ENCODE data around the gene ZC2HC1B. TPM values are rescaled to one million over a fixed set of nuclear protein-coding genes. Genes with fewer than 3 reads are reported as not detected.

Gene ZC2HC1B
- total and polyA plus RNA-seq, 9 of the 15 experiments (the other 6 are each of a cell fraction or from before 2014, with no cell fraction given): not detected

DNA sequence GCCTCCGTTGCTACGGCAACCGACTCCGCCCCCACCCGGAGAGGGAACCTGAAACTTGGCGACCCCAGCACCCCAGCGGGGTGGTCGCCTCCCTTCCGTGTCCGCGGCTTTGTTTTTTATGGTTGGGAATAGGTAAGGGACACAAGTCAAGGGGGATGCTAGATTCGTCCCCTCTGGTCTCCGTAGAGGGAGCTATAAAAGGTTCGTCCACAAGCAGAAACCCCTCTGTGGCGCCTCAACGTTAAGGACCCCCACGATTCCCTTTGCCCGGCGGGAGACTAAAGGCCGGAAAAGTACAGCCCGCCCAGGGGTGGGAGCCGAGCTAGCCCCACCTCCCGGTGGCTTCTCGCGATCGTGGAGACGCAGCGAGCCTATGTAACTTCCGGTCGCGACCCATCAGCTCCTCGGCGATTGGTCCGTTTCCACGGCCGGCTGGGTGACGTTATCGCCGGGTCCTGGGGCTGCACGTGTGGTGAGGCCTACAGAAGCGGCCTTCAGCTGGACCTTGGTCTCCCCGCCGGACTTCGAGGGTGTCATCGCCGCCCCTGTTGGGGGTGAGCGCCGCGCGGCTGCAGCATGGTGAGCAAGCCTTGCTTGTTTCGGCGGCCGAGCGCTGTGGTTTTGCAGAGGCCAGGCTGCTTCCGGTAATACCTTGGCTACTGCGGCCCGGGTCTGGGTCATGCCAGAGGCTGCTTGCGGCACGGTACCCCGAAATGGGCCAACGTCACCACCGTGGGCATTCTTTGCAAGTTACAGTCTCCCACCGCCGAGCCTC is 21.2 kb upstream of the ZC2HC1B start, which contains the start of gene LTV1 (continued):
- TF ChIP-seq, protein P1, sequence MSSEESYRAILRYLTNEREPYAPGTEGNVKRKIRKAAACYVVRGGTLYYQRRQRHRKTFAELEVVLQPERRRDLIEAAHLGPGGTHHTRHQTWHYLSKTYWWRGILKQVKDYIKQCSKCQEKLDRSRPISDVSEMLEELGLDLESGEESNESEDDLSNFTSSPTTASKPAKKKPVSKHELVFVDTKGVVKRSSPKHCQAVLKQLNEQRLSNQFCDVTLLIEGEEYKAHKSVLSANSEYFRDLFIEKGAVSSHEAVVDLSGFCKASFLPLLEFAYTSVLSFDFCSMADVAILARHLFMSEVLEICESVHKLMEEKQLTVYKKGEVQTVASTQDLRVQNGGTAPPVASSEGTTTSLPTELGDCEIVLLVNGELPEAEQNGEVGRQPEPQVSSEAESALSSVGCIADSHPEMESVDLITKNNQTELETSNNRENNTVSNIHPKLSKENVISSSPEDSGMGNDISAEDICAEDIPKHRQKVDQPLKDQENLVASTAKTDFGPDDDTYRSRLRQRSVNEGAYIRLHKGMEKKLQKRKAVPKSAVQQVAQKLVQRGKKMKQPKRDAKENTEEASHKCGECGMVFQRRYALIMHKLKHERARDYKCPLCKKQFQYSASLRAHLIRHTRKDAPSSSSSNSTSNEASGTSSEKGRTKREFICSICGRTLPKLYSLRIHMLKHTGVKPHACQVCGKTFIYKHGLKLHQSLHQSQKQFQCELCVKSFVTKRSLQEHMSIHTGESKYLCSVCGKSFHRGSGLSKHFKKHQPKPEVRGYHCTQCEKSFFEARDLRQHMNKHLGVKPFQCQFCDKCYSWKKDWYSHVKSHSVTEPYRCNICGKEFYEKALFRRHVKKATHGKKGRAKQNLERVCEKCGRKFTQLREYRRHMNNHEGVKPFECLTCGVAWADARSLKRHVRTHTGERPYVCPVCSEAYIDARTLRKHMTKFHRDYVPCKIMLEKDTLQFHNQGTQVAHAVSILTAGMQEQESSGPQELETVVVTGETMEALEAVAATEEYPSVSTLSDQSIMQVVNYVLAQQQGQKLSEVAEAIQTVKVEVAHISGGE (CRISPR knock-in tag; IDR thresholded peaks at IDR 0.05): peak in 2 of 3 experiments; percentile 23 to 52; a peak in 2 of 6 replicates
- no peak for TF ChIP-seq CCAR2 (IDR thresholded peaks at IDR 0.05; ENCODE audit: low read depth, low read length)
- peak; percentile 96 for TF ChIP-seq GATAD2B (IDR thresholded peaks at IDR 0.05; ENCODE audit: borderline replicate concordance)
- TF ChIP-seq FIP1L1 (IDR thresholded peaks at IDR 0.05; ENCODE audit: low read depth, low read length, poor library complexity, severe bottlenecking): peak; percentile 92
- peak; percentile 95 for TF ChIP-seq MXI1 (IDR thresholded peaks at IDR 0.05; ENCODE audit: low read depth, low read length)
- TF ChIP-seq FOSL1 (tag; conservative IDR thresholded peaks at IDR 0.05): 0 out of 2 replicates have a peak, but pooled peaks have one; percentile 26
- TF ChIP-seq, protein P2, sequence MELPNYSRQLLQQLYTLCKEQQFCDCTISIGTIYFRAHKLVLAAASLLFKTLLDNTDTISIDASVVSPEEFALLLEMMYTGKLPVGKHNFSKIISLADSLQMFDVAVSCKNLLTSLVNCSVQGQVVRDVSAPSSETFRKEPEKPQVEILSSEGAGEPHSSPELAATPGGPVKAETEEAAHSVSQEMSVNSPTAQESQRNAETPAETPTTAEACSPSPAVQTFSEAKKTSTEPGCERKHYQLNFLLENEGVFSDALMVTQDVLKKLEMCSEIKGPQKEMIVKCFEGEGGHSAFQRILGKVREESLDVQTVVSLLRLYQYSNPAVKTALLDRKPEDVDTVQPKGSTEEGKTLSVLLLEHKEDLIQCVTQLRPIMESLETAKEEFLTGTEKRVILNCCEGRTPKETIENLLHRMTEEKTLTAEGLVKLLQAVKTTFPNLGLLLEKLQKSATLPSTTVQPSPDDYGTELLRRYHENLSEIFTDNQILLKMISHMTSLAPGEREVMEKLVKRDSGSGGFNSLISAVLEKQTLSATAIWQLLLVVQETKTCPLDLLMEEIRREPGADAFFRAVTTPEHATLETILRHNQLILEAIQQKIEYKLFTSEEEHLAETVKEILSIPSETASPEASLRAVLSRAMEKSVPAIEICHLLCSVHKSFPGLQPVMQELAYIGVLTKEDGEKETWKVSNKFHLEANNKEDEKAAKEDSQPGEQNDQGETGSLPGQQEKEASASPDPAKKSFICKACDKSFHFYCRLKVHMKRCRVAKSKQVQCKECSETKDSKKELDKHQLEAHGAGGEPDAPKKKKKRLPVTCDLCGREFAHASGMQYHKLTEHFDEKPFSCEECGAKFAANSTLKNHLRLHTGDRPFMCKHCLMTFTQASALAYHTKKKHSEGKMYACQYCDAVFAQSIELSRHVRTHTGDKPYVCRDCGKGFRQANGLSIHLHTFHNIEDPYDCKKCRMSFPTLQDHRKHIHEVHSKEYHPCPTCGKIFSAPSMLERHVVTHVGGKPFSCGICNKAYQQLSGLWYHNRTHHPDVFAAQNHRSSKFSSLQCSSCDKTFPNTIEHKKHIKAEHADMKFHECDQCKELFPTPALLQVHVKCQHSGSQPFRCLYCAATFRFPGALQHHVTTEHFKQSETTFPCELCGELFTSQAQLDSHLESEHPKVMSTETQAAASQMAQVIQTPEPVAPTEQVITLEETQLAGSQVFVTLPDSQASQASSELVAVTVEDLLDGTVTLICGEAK (IDR thresholded peaks at IDR 0.05): peak; percentile 90
- TF ChIP-seq, protein P2 (CRISPR knock-in tag; IDR thresholded peaks at IDR 0.05): peak; percentile 43; the same call in 1 of the 2 replicates
- peak; percentile 41; the same call in 1 of the 2 replicates for TF ChIP-seq MTA2 (IDR thresholded peaks at IDR 0.05; ENCODE audit: low read depth)
- TF ChIP-seq, protein P3, sequence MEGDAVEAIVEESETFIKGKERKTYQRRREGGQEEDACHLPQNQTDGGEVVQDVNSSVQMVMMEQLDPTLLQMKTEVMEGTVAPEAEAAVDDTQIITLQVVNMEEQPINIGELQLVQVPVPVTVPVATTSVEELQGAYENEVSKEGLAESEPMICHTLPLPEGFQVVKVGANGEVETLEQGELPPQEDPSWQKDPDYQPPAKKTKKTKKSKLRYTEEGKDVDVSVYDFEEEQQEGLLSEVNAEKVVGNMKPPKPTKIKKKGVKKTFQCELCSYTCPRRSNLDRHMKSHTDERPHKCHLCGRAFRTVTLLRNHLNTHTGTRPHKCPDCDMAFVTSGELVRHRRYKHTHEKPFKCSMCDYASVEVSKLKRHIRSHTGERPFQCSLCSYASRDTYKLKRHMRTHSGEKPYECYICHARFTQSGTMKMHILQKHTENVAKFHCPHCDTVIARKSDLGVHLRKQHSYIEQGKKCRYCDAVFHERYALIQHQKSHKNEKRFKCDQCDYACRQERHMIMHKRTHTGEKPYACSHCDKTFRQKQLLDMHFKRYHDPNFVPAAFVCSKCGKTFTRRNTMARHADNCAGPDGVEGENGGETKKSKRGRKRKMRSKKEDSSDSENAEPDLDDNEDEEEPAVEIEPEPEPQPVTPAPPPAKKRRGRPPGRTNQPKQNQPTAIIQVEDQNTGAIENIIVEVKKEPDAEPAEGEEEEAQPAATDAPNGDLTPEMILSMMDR (IDR thresholded peaks at IDR 0.05 in 2 of 3, conservative IDR thresholded peaks at IDR 0.05 in 1 of 3; ENCODE audit: insufficient read depth in 2 of 3, low read depth in 1 of 3, low read length in 3 of 3): peak in 2 of 3 experiments; percentile 4 to 32; a peak in 2 of 6 replicates
- TF ChIP-seq HMGN3 (IDR thresholded peaks at IDR 0.05; ENCODE audit: borderline replicate concordance, extremely low read depth, insufficient read length, low read depth, low read length): peak; percentile 83

All from K562 (cell line).